Immature natural killer cell (primary cell): ENCODE measurements around the gene TRIP13. TPM values are rescaled to one million over a fixed set of nuclear protein-coding genes. Genes with fewer than 3 reads are reported as not detected.
"Not testable (repeated sequence)": the region's sequence is repeated elsewhere in the genome, so short reads cannot be mapped to it uniquely, and the experiment has no call there.

Experiments used
- DNase-seq, 3 donors: peaks; one replicate each; pipeline ENCODE4 v3.0.0; 2022; ENCODE audit warnings: mixed read lengths in 1 of 3
- H3K27ac Mint-ChIP-seq, 6 donors: one replicate each; pipeline ENCODE4 v1.8.0; 2020; ENCODE audit warnings: mixed read lengths in 6 of 6, mild to moderate bottlenecking in 5 of 6, inconsistent platforms in 4 of 6, moderate library complexity in 3 of 6
- H3K27me3 Mint-ChIP-seq, 3 donors: one replicate each; pipeline ENCODE4 v1.8.0; 2020 to 2021; ENCODE audit warnings: low read depth in 3 of 3, mild to moderate bottlenecking in 3 of 3, mixed read lengths in 3 of 3, moderate library complexity in 3 of 3, inconsistent platforms in 1 of 3
- H3K36me3 Mint-ChIP-seq, 3 donors: one replicate each; pipeline ENCODE4 v1.8.0; 2020; ENCODE audit warnings: mixed read lengths in 3 of 3, inconsistent platforms in 2 of 3, mild to moderate bottlenecking in 2 of 3
- H3K4me1 Mint-ChIP-seq, 2 donors: one replicate each; pipeline ENCODE4 v1.8.0; 2020; ENCODE audit warnings: inconsistent platforms in 2 of 2, mild to moderate bottlenecking in 2 of 2, mixed read lengths in 2 of 2, moderate library complexity in 1 of 2
- H3K4me3 Mint-ChIP-seq, 5 donors: one replicate each; pipeline ENCODE4 v1.8.0; 2020; ENCODE audit warnings: mild to moderate bottlenecking in 5 of 5, mixed read lengths in 5 of 5, inconsistent platforms in 3 of 5, moderate library complexity in 3 of 5
- H3K9me3 Mint-ChIP-seq, 6 donors: one replicate each; pipeline ENCODE4 v1.8.0; 2020; ENCODE audit warnings: mild to moderate bottlenecking in 6 of 6, mixed read lengths in 6 of 6, inconsistent platforms in 4 of 6, moderate library complexity in 3 of 6
- polyA plus RNA-seq, 3 donors: library from polyadenylated mRNA; unstranded; fragments of 300-500 nt; fragmentation: Illumina TruSeq; gene quantifications; one replicate each; pipeline ENCODE4 v1.2.3, GENCODE V29; 2021

Gene TRIP13
- polyA plus RNA-seq, 3 donors from 2014 or later = 0.41 to 2.1 (median 0.72) TPM

DNA sequence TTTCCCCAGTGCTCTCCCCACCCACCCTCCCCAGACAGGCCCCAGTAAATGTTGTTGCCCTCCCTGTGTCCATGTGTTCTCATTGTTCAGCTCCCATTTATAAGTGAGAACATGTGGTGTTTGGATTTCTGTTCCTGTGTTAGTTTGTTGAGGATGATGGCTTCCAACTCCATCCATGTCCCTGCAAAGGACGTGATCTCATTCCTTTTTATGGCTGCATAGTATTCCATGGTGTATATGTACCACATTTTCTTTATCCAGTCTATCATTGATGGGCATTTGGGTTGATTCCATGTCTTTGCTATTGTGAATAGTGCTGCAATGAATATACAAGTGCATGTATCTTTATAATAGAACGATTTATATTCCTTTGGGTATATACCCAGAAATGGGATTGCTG is 48.1 kb downstream of the TRIP13 start:
- not testable (repeated sequence) for DNase-seq, H3K4me1 Mint-ChIP-seq, H3K36me3 Mint-ChIP-seq, H3K4me3 Mint-ChIP-seq, H3K9me3 Mint-ChIP-seq, H3K27ac Mint-ChIP-seq
- H3K27me3 Mint-ChIP-seq = peaks cover under 1 to 11% (median 3%) of the 10 kb centered on the region in 3 donors

DNA sequence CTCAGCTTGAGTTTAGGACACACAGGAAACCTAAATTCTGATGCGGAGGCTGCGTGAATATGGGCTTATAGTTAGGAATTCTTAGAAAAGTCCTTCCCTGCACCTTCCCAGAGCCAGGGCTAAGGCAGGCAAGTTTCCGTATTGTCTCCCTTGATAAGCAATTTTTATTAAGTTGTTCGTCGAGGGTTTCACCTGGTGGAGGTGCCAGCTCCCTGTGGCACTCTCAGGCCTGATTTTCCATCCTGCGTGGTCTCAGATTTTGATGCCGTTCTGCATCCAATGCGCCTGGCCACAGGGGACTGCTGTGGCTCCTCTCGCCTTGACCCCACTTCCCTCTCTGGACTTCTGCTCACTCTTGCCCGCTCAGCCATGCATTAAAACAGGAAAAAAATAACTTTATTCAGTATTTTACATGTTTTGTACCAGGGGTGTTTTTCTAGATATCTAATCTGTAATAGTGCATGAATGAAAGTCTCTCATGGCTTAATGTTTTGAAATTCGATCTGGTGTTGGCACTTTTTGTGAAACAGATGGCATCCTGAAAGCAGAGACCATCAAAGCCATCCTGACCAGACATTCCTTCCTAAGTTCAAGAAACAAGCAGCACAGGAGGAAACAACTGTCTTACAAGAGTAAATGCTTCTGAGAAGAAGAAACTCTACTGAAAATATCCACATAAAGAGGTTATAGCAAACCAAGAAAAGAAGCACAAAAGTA is 50.7 kb downstream of the TRIP13 start:
- no peak overlapping the region for H3K4me3 Mint-ChIP-seq
- peaks cover 5 to 15% (median 7%) of the 10 kb centered on the region in 3 donors for H3K27me3 Mint-ChIP-seq
- no peaks in the 10 kb centered on the region for H3K9me3 Mint-ChIP-seq
- H3K36me3 Mint-ChIP-seq = no peaks in the 10 kb centered on the region
- H3K27ac Mint-ChIP-seq = no peak overlapping the region
- no peaks in the 10 kb centered on the region for H3K4me1 Mint-ChIP-seq
- DNase-seq = no peak

DNA sequence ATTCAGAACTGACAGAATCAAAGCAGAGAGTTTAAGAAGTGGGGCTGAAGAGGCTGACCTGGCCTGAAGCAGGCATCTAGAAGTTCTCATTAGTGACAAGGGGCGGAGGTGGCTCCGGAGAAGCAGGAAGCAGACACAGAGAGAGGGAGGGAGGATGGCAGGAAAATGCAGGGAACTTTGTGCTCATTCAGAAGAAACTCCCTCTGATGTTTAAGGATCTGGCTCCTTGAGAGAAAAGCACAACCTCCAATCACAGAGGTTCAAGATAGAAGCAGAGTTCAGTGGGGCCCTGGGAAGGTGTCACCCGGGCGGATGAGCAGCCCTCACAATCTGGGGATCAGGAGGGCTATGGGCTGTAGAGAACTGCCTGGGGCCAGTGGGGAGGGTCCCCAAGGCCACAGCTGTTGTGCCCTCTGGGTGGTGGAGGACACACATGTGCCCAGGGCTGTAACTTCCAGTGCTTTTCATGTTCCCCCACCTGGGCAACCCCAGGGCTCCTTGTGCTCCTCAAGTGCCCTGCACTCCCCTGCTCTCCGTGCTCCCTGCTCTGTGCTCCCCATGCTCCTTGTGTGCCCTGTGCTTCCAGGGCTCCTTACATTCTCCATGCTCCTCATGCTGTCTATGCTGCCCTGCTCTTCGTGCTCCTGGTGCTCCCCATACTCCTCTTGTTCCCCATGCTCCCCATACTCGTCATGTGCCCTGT is 51.4 kb downstream of the TRIP13 start:
- no peak overlapping the region for H3K27ac Mint-ChIP-seq
- DNase-seq = no peak
- no peaks in the 10 kb centered on the region for H3K4me1 Mint-ChIP-seq
- no peak overlapping the region for H3K4me3 Mint-ChIP-seq
- no peaks in the 10 kb centered on the region for H3K9me3 Mint-ChIP-seq
- H3K27me3 Mint-ChIP-seq = peaks cover 4 to 15% (median 7%) of the 10 kb centered on the region in 3 donors
- no peaks in the 10 kb centered on the region for H3K36me3 Mint-ChIP-seq

GRCh38 chr5:944621-944927 is 51.9 kb downstream of the TRIP13 start:
- no peaks in the 10 kb centered on the region for H3K4me1 Mint-ChIP-seq
- no peak overlapping the region for H3K27ac Mint-ChIP-seq
- H3K27me3 Mint-ChIP-seq = peaks cover 4 to 15% (median 7%) of the 10 kb centered on the region in 3 donors
- no peaks in the 10 kb centered on the region for H3K36me3 Mint-ChIP-seq
- DNase-seq = no peak
- H3K9me3 Mint-ChIP-seq = no peaks in the 10 kb centered on the region
- H3K4me3 Mint-ChIP-seq = no peak overlapping the region

GRCh38 chr5:944992-945685 is 52.5 kb downstream of the TRIP13 start:
- Mint-ChIP-seq H3K27ac (no peak overlapping the region), H3K36me3 (no peaks in the 10 kb centered on the region), H3K4me1 (no peaks in the 10 kb centered on the region), H3K27me3 (peaks cover 4 to 15% (median 7%) of the 10 kb centered on the region in 3 donors), H3K9me3 (no peaks in the 10 kb centered on the region), H3K4me3 (no peak overlapping the region)
- DNase-seq = no peak

DNA sequence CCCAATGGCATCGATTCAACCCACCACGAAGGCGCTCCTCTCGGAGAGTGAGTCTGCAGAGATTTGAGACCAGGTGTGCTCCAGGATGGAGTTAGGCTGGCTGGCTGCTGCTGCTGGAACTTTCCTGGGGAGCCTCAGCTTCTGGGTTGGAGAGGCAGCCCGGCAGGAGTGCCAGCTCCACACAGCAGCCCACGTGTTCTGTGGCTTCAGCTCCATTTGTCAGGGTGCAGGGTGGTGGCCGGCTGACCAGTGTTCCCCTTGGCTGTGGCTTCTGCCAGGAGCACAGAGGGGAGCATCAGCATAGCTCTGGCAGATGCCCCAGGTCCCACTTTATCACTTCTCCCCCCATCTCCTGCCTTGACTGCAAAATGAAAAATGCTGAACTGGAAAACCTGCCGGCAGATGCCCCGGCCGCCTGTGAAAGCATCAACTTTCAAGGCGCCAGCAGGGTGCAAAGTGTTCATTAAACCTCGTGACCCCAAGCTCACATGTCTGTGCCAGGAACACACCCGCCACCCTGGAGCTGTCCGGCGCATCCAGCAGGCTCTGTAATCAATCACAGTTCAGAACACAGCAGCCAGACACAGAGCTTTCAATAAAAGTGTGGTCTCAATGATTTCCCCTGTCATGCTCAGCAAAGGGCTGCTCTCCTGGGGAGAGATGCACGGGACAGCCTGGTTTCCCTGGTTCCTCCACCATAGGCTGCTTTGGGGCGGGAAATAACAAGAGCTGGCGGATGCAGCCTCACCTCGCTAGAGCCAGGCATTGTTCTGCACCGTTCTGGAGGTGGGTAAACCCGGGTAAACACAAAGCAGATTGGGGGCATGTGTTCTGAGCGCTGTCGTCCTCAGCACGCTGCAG is 53.2 kb downstream of the TRIP13 start:
- Mint-ChIP-seq H3K36me3 (no peaks in the 10 kb centered on the region), H3K4me3 (peak overlapping the region in 1 of 5 donors; percentile 1), H3K4me1 (no peaks in the 10 kb centered on the region), H3K27ac (no peak overlapping the region), H3K27me3 (peaks cover 4 to 18% (median 10%) of the 10 kb centered on the region in 3 donors), H3K9me3 (no peaks in the 10 kb centered on the region)
- DNase-seq = no peak

DNA sequence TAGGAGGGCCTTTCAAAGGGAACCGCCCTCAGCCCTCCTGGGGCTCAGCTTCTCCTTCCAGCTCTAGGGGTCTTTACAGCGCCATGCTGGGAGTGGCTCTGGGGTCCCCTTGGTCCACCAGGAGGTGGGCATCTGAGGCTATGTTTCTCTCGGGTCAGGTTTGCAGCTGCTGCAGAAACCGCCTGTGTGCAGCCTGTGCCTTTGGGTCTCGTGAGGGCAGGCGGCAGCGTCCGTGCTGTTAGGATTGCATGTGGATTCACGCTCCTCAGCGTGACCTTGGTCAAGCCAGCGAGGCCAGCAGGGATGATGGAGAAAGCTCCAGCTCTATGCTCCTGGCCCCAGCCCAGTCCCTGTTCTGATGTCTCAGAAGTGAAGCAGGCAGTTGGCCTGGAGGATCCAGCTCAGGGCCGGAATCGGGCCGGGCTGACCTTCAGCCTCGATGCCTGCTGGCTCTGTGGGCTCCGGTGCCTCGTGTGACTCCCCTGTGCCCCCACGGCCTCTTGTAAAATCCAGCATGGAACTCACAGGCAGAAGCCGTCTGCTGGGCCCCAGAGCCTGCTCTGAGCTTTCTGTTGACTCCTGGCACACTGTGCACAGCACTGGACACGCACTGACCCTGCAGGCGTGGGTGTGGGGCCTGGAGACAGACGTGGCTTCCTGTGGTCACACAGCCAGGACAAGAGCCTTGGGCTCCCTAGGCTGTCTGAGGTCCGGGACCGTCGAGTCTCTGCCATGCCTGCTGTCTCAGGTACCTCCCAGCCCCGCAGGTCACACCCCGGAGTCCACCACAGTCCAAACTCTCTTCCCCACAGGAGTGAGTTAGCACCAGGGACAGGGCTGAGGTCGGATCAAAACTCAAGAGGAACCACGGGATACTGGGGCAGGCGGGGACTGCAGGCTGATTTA is 54.3 kb downstream of the TRIP13 start:
- Mint-ChIP-seq H3K9me3 (no peaks in the 10 kb centered on the region), H3K4me3 (no peak overlapping the region), H3K27ac (no peak overlapping the region), H3K36me3 (no peaks in the 10 kb centered on the region), H3K27me3 (peaks cover 4 to 18% (median 12%) of the 10 kb centered on the region in 3 donors), H3K4me1 (no peaks in the 10 kb centered on the region)
- no peak for DNase-seq

DNA sequence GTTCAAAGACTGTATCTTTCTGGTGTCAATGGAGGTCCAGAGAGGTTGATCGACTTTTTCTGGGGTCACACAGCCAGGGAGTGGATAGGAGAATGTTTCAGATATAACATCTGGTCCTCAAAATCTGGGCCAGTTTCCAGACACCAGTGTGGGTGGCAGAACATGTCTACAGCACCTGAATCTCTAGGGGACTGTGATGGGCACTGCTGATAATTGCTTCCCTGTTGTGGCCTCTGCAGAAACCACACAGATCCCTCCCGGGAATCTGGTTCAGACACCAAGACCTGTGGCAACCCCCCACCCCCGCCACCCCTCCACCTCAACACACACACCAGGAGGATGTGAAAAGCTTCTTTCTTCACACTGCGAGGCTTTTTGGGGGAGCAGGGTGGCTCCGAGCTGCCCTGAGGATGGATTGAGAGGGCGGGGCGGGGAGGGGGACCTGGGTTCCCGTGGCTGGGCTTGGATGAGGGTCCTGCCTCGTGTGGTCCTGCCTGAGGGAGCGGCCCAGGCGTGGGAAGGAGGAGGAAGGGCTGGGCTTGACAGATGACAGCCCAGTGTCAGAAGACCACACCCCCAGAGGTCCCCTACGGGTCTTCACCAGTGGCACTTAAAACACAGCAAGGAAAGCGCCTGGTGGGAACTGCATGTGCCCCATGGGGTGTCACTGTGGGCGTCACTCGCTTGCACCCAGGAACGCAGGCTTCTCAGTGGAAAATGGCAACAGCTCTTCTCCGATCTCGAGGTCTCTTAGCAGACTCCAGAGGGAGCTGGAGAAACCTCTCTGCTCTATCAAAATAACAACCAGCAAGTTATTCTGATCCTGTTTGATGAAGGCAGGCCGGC is 55.2 kb downstream of the TRIP13 start:
- DNase-seq = no peak
- Mint-ChIP-seq H3K27ac (no peak overlapping the region), H3K9me3 (no peaks in the 10 kb centered on the region), H3K36me3 (no peaks in the 10 kb centered on the region), H3K27me3 (peaks cover 4 to 13% (median 12%) of the 10 kb centered on the region in 3 donors), H3K4me3 (no peak overlapping the region), H3K4me1 (no peaks in the 10 kb centered on the region)

- Mint-ChIP-seq H3K4me3 (no peak overlapping the region), H3K9me3 (no peaks in the 10 kb centered on the region), H3K36me3 (no peaks in the 10 kb centered on the region), H3K27me3 (peaks cover 4 to 13% (median 13%) of the 10 kb centered on the region in 3 donors), H3K4me1 (no peaks in the 10 kb centered on the region), H3K27ac (no peak overlapping the region)
- no peak for DNase-seq
Observed at GRCh38 chr5:948472-949274, 56.0 kb downstream of the TRIP13 start.

DNA sequence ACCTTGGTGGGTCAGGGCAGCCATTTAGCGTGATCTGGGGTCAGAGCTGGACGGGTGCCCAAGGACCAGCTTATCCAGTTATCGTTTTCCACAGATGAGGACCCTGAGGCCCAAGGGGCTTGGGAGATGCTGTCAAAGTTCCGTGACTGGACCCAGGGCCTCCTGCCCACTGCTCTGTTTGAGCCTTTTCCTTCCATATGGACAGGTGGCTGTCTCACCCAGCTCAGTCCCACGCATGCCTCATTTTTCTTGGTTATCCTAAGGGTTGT is 56.5 kb downstream of the TRIP13 start:
- Mint-ChIP-seq H3K27ac (no peak overlapping the region), H3K36me3 (no peaks in the 10 kb centered on the region), H3K4me1 (no peaks in the 10 kb centered on the region), H3K27me3 (peaks cover 5 to 15% (median 13%) of the 10 kb centered on the region in 3 donors), H3K9me3 (no peaks in the 10 kb centered on the region), H3K4me3 (no peak overlapping the region)
- DNase-seq = no peak

GRCh38 chr5:949815-950560 is 57.3 kb downstream of the TRIP13 start:
- DNase-seq = no peak
- Mint-ChIP-seq H3K27me3 (peaks cover 7 to 15% (median 7%) of the 10 kb centered on the region in 3 donors), H3K9me3 (no peaks in the 10 kb centered on the region), H3K4me3 (no peak overlapping the region), H3K36me3 (peaks cover 0 to under 1% (median 0%) of the 10 kb centered on the region in 3 donors), H3K4me1 (no peaks in the 10 kb centered on the region), H3K27ac (no peak overlapping the region)
